NCI-H82 treated with DMSO at 0.1 percent for 48 hours (cell line): Measurements from ENCODE around the gene HACE1.
"Not testable (repeated sequence)": the region's sequence is repeated elsewhere in the genome, so short reads cannot be mapped to it uniquely, and the experiment has no call there.

ENCODE experiments used
- DNase-seq: peaks from one replicate; lab custom pipeline; 2025; ENCODE audit not compliant: unreplicated experiment; lab: John Stamatoyannopoulos, UW

Gene HACE1, protein sequence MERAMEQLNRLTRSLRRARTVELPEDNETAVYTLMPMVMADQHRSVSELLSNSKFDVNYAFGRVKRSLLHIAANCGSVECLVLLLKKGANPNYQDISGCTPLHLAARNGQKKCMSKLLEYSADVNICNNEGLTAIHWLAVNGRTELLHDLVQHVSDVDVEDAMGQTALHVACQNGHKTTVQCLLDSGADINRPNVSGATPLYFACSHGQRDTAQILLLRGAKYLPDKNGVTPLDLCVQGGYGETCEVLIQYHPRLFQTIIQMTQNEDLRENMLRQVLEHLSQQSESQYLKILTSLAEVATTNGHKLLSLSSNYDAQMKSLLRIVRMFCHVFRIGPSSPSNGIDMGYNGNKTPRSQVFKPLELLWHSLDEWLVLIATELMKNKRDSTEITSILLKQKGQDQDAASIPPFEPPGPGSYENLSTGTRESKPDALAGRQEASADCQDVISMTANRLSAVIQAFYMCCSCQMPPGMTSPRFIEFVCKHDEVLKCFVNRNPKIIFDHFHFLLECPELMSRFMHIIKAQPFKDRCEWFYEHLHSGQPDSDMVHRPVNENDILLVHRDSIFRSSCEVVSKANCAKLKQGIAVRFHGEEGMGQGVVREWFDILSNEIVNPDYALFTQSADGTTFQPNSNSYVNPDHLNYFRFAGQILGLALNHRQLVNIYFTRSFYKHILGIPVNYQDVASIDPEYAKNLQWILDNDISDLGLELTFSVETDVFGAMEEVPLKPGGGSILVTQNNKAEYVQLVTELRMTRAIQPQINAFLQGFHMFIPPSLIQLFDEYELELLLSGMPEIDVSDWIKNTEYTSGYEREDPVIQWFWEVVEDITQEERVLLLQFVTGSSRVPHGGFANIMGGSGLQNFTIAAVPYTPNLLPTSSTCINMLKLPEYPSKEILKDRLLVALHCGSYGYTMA

DNA sequence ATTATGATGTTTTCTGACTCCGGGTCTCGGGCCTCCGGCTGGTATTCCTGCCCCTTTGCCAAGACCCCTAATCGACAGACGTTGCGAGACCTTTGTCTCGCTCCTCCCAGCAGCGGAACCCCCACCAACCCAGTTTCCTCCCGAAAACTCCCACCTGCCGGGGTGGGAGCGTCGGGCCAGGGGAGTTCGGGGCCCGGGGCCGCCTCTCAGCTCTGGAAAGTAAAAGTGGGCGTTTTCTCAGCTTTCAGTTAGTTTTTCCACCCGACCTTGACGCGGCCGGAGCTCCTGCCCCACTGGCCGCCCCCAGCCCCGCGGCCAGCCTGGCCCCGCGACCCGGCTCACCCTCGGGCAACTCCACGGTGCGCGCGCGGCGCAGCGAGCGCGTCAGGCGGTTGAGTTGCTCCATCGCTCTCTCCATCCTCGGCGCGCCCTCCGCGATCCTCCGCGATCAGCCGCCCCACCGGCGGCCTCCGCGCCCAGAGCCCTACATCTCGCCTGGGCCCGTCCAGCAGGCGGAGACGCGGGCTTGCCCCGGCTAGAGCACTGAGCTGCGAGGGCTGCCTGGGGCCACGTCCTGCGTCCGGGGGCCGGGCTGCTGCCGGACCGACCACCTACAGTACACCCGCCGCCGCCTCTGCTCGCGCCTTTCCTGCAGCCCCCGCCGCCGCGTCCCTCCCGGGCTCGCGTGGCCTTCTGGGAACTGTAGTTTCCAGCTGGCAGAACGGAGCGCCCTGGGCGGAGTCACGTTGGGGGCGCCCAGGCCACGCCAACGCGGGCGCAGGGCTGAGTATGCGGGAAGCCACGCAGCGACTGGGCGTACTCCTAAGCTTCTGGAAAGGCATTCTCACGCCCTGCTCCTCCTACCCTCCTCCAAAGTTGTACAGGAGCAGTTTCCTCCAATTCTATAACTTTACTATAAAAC lies at the start of gene HACE1:
Gene HACE1, minus strand, starts transcription at position 695 of the 922 bp plus-strand sequence. Its CDS starts 277 bp downstream, at position 418.
- DNase-seq: peak; percentile 78

- DNase-seq: no peak
Measured at GRCh38 chr6:104908888-104909525, 49.3 kb upstream of the HACE1 start.

- DNase-seq: no peak
Measured at GRCh38 chr6:104908031-104908887, 48.5 kb upstream of the HACE1 start.

GRCh38 chr6:104898893-104899292 lies 39.2 kb upstream of the HACE1 start:
- DNase-seq: not testable (repeated sequence)

DNA sequence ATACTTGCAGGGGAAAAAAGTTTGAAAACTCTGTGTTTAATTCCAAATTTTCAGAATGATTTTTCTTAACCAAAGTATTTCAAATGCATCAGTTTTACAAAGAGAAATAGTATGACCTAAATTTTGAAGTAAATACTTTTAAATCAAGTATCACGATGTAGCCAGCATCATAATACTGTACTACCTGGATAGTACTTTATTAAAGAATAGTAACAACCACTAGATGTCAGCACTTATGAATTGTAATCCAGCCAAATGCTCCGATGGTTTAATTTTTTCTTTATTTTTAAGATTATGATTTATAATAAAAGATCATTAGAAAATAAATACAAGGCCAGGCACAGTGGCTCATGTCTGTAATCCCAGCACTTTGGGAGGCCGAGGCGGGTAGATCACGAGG lies 37.2 kb upstream of the HACE1 start:
- no peak for DNase-seq

GRCh38 chr6:104888066-104888465 lies 28.3 kb upstream of the HACE1 start:
- no peak for DNase-seq

DNA sequence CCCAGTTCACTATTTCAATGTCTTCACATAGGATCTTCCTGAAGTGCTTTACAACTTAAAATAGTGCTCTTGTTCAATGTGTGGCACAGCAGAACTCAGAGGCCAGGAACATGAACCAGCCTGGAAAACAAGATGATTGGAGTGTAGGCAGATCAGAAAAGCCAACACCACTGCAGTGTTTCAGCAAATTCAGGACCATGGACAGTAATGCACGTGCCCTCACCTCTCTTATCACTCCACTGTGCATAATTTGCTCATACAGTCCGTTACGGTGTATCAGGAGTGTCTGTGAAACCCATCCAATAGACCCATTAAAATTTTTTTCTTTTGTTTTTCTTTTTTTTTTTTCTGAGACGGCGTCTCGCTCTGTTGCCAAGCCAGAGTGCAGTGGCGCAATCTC lies 27.6 kb upstream of the HACE1 start:
- no peak for DNase-seq

DNA sequence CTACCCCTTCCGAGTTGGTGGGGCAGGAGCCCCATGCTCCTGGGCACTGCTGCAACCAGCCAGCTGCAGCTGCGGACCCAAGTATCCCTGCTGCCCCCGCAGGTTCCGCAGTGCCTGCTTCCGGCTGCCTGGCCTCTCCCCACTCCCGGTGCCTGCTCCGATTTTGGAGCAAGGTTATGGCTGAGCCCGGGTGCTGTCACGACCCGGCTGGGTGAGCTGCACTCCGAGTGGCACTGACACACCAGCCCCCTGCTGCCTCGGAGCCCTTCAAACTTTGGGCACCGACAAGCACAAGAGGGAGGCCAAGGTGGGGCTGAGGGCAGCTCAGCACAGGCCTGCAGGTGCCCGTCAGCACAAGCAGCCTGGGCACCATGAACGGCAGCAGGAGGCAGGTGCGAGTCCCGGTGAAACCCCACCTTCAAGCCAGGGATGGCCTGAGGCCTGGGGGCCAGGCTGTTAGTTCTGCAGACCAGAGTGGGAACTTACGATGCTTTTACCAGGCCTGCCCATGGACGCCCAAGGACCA lies 25.9 kb upstream of the HACE1 start:
- DNase-seq: no peak

GRCh38 chr6:104884867-104885517 lies 25.3 kb upstream of the HACE1 start:
- DNase-seq: no peak

GRCh38 chr6:104881964-104882668 lies 22.4 kb upstream of the HACE1 start:
- DNase-seq: no peak

DNA sequence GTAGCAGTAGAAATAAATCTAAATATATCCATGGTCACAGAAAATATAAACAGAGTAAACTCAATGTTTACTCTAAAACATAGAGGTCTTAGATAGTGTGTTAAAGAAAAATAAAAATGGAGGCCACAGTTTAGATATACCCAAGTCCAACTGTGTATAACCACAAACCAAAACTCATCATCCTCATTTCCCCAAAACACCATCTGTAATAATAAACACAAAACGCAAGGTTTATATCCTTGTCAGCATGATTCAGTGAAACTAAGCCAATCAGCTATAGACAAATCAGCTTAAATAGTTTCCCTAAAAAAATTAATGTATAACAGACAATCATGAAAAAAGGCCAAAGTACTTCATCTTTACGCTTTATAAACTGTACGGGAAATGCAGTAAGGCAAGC lies 2.7 kb upstream of the HACE1 start:
- no peak for DNase-seq

- DNase-seq: no peak
Measured at GRCh38 chr6:104860221-104860620, 502 bp upstream of the HACE1 start.

GRCh38 chr6:104858642-104859041 lies 1.1 kb downstream of the HACE1 start:
- no peak for DNase-seq

DNA sequence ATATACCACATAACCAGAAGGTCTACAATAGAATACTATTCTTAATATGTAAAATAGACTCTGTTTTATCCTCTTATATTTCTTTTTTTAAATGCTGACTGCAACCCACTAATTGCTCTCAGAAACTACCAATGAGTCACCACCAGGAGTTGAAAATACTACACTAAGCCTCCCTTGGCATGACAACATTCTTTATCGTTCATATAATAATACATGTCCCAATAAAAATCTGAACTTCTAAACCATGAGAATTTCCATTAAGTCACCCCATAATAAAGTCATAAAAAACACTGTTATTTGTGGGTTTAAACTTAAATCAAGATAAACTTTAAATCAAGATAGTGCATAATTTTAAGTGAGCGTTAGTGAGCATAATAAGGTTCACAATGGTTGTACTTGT lies 4.2 kb downstream of the HACE1 start:
- no peak for DNase-seq

- not testable (repeated sequence) for DNase-seq
Measured at GRCh38 chr6:104847721-104848120, 12.0 kb downstream of the HACE1 start.

DNA sequence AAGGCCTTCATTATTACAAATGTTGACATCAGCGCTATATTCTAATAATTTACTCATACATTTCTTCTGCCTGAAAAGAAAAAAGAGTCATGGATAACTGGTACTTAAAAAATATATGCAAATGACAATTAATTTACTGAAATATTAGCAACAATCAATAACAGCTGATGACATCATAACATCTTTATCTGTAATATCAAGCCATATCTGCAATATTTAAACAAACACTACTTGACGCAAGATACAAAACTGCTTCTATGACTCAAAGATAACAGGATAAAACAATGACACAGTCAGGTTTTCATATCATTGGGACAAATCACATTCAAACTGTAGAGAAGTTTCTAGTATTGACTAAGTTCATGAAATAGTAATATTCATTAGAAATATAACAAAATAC lies 16.5 kb downstream of the HACE1 start:
- no peak for DNase-seq

DNA sequence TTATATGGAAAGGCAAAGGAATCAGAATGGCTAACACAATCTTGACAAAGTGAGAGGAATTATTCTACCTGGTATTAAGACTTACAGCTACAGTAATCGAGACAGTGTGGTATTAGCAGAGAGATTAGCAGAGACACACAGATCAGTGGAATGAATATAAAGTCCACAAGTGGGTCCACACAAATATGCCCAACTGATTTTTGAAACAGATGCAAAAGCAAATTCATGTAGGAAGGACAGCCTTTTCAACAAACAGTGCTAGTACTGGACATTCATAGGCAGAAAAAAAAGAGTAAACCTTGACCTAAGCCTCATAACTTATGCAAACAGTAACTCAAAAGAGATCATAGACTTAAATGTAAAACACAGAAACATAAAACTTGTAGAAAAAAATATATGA lies 22.6 kb downstream of the HACE1 start:
- DNase-seq: no peak

- not testable (repeated sequence) for DNase-seq
Measured at GRCh38 chr6:104836479-104837020, 23.2 kb downstream of the HACE1 start.
